Left colon (tissue), 2 donors: ENCODE data around the gene RGS8. TPM values are rescaled to one million over a fixed set of nuclear protein-coding genes. Genes with fewer than 3 reads are reported as not detected.
"Not testable (repeated sequence)": the region's sequence is repeated elsewhere in the genome, so short reads cannot be mapped to it uniquely, and the experiment has no call there.

Experiments used
- ATAC-seq: fragments of 200-7000 bp; cut with Tn5 transposase; one replicate; pipeline ENCODE4 v1.9.1; 2020; ENCODE audit warnings: mild to moderate bottlenecking, moderate library complexity
- DNase-seq, 2 donors: peaks; one replicate each; pipeline ENCODE4 v3.0.0-alpha.2; 2020
- intact Hi-C, 2 donors: fragments of 100-400 bp; cut with DNase I in 1 of 2; cut with micrococcal nuclease in 1 of 2; formaldehyde crosslinking; loops; one replicate each; pipeline versions ENCODE4 v1.11.2 to v1.14.0; 2022; cut with DNase I, micrococcal nuclease
- total RNA-seq, 2 donors: library from RNA; stranded (reverse); fragmentation: NEBNext Ultra II Directional; extraction: Animal tissue kit (Norgen Biotek cat#: 25700); gene quantifications; one replicate each; pipeline ENCODE4 v1.2.1, GENCODE V29; 2021
- donor health status: DM: no; HTN: no; CAD: no.
- donor health status: DM: yes; HTN: yes; CAD: no.

Gene RGS8
- total RNA-seq, 2 donors from 2014 or later = not detected

DNA sequence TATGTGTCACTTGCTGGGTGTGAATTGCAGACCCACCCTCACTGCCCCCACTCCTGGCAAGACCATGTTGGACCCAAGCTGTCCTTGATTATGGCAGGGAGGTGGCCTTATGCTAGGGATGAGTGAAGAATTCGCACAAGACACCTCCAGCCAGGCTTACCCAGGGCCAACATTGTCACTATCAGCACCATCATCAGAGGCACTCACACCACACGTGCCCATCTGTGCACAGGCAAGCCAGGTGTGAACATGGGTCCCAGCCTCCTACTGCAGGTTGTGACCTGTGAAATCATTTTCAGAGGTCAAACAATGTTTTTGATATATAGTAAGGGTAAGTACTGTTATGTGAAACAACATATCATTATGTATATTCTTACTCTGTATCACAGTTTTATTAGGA is 20.3 kb upstream of the RGS8 start:
- no peak for ATAC-seq
- intact Hi-C loops = no loop called here
- no peak for DNase-seq

DNA sequence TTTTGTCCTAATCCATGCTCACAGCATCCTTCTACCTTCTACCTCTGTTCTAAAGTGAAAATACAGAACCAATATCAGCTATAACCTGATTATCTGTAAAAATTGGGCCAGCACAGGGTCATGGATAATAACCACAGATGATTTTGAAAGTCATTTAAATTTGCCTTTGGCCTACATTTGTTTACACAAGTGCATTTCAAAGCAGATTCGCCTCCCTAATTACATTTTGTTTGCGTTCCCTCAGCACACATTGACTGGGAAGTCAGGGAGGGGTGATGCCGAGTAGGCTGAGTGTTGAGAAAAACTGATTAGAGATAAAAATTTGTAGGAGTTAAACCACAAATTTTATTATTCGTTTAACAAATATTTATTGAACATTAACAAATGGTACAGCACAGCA is 19.2 kb upstream of the RGS8 start:
- ATAC-seq (no peak), DNase-seq (no peak)
- intact Hi-C loops = no loop called here

DNA sequence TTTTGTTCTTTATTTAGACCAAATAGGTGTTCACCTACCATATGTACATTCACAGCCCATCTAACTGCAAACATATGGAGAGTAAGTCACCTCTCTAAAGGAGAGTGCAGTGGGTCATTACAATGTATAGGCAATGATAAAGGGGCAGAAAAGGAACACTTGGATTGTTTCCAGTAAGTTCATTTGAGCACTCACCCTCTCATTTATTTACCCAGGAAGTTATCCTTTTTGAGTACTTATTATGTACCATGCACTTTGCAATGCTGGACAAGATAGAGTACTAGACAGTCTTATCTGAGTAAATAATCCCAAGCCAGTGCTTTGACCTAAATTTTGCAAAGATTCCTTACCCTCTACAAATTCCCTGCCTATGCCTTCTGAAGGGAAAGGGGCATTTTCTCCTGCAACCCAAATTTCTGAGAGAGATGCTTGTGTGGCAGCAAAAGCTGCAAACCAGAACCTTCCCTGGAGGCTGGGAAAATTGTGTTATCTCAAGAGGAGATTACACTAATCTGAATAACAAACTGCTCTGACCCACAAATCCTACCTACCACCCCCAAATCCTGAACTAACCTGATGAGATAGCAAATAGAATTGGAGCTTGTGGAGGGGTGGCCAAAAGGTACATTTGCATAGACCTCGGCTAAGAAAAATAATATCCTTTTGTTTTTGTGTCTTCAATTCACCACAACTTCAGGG is 18.6 kb upstream of the RGS8 start:
- intact Hi-C loops = no loop called here
- ATAC-seq (no peak), DNase-seq (no peak)

DNA sequence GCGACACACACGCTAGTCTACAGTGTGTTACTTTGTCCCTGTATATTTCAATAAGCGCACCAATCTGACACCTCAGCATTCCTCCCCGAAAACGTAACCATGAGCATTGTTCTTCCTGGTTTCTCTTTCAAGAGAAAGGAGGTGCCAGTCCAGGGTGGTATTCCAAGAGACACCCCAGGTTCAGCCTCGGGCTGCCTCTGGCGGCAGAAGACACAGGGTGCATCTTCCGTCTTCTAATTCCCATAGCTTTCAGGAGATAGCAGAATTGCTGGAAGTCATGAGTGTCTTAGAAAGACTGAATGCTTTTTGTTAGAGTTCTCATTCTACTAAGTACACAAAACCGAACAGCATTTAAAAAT is 15.9 kb upstream of the RGS8 start:
- intact Hi-C loops = no loop called here
- ATAC-seq = no peak
- no peak for DNase-seq

DNA sequence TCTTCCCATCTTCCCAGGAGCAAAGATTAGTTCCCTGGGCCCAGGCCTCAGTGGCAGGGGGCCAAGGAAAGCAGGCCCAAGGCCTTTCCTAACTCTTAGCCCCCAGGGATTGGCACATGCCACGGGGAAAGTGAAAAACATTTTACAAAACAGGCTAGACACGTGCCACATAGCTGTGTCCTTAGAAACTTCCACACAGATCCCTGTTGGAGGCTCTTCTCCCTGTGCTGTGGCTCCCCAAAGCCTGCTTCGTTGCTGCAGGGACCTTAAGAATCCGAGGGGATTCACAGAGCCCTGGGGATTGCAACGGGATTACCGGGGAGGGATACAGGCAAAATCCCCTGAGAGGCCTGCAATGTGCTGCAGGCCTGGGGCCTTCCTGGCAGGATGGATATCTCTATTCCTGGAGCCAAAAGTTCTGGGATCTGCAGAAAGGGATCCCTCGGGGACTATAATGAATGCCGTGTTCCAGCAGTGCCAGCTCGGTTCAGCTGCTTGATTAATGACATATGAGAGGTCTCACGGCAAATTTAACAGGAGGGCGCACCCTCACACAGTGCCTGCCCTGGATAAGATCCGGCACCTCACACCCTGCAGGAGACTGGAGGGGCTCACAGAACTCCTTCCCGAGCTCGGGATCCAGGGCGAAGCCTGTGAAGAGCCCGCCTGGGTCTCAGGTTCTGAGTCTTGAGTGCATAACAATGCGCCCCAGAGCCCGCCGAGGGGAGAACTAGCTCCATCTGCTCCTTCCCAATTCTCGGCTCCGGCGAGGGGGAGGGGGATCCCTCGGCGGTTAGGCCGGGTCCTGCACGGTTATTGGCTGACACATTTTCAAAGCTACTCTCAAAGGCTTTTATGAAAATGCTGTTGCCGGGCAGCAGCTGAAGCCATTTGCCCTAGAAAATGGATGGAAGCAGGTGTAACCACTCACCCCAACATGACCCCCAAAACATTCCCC is 15.3 kb upstream of the RGS8 start:
- intact Hi-C loops = no loop called here
- no peak for ATAC-seq
- no peak for DNase-seq

DNA sequence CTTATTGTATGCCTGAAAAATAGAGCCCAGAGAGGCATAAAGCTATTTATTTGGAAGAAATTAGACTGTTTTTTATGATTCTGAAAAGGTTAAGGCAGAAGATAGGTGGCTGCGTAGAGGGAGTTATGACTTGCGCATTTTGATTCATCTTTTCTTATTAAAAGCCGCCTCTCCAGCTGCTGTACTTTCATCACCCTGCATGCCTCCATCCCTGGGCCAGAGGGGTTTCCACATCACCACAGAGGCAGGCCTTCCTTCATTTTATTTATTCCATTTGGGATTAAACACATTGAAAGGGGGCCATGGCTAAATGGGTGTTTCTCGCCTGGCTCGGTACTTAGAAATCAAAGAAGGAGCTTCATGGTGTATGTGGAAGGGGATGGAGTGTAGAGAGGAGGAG is 14.6 kb upstream of the RGS8 start:
- DNase-seq = no peak
- no peak for ATAC-seq
- intact Hi-C loops = no loop called here

DNA sequence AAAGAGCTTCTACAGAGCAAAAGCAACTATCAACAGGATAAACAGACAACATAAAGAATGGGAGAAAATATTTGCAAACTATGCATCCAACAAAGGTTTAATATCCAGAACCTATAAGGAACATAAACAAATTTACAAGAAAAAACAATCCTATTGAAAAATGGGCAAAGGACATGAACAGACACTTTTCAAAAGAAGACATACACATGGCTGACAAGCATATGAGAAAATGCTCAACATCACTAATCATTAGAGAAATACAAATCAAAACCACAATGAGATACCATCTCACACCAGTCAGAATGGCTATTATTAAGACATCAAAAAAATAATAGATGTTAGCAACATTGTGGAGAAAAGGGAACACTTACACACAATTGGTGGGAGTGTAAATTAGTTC is 8.8 kb upstream of the RGS8 start:
- ATAC-seq, DNase-seq, intact Hi-C loops: not testable (repeated sequence)

DNA sequence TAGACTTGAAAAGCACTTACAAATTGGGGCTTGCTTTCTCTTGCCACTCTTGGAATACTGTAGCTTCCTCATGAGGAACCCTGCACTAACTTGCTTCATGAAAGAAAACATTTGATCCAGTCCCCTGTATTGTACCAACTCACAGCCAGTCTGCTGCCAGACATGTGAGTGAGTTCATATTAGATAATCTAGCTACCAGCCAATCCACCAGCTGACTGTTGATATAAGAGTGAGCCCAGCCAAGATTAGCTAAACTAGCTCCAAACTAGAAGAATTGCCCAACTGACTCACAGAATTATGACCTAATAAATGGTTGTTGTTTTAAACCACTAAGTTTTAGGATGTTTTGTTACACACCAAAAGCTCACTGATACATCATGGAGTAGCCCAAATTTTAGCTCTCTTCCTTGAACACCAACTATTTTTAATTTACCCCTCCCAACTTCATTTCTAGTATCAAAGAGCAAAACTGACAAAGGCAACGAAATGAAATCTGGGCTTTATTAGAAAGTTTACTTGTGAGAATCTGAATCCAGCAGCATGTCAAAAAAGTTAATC is 6.6 kb upstream of the RGS8 start:
- intact Hi-C loops = no loop called here
- DNase-seq = no peak
- ATAC-seq = no peak

DNA sequence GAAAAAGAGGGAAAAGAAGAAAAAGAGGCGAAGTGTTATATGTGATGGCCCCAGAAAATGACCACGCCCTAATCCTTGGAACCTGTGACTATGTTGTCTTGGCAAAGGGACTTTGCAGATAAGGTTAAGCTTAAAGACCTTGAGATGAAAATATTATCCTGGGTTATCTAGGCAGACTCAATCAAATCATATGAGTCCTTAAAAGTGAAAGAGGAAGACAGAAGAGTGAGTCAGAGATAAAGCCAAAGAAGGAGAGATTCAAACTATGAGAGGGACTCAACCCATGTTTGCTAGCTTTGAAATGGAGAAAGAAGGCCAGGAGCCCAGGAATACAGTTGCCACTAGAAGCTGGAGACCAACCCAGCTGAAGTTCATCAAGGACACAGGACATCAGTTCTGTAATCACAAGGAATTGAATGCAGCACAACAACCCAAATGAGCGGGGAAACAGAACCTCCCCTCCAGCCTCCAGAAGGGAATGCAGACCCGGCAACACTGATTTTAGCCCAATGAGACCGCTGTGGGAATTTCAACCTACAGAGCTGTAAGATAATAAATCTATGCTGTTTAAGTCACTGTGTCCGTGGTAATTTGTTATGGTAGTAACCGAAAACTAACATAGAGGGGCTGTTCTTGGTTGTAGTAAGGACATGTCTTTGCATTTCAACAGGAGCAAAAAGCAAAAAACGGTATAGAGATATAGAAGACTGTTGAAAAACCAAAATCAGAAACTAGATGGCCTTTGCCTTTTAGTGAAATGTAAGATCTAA is 4.2 kb upstream of the RGS8 start:
- intact Hi-C loops = no loop called here
- ATAC-seq (no peak), DNase-seq (no peak)

DNA sequence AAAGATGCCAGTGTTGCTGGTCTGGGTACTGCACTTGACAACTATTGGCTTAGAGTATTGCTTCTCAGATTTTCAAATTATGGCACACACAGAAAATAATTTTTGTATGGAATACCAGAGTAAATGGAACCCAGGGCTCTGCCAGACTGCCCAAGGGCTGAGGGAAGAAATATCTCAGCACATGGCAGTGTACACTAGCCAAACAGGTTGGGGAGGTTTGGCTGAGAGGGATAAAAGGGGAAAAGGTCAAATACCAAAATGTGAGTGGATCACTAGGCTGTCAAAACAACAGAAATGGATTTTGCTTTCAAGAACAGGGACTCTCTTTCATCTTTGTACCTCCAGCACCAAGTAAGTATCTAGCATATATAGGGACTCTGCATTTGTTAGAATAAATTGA is 3.0 kb upstream of the RGS8 start:
- DNase-seq (no peak), ATAC-seq (no peak)
- intact Hi-C loops = no loop called here

DNA sequence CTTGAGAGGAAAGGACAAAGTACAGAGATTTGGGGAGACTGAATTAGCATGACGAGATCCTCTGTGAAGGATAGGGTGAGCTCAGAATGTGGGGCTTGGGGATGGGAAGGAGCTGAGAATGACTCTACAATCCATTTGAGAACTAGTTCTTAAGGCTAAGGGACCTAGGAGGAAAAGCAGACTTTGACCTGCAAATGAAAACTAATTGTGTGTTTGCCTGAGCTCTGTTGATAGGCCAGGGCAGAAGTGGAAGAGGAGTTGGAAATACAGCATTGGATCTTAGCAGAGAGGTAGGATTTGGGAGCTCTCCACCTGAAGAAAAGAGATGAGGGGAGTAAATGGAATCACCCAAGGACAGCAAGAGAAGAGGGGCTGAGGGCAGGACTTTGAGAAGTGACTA is 2.1 kb upstream of the RGS8 start:
- intact Hi-C loops = no loop called here
- ATAC-seq (peak; percentile 36), DNase-seq (no peak)

DNA sequence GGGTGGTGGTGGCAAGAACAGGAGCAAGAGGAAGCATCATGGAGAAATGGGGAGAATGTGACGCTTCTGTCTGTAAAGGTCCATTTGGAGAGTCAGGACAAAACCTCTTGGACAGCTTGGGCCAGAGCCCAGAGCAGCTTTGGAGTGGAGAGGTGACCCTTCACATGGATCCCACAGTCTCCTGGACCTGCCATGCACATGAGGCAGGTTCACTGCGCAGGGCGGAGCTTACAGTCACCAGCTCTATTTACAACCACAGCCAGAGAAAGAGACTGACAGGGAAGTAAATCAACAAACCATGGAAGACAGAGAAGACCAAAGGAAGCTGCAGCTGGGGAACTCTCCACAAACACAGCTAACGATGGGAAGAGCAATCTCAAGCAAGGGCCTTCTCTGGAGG is 828 bp upstream of the RGS8 start:
- ATAC-seq (peak; percentile 37), DNase-seq (no peak)
- intact Hi-C loops = no loop called here

DNA sequence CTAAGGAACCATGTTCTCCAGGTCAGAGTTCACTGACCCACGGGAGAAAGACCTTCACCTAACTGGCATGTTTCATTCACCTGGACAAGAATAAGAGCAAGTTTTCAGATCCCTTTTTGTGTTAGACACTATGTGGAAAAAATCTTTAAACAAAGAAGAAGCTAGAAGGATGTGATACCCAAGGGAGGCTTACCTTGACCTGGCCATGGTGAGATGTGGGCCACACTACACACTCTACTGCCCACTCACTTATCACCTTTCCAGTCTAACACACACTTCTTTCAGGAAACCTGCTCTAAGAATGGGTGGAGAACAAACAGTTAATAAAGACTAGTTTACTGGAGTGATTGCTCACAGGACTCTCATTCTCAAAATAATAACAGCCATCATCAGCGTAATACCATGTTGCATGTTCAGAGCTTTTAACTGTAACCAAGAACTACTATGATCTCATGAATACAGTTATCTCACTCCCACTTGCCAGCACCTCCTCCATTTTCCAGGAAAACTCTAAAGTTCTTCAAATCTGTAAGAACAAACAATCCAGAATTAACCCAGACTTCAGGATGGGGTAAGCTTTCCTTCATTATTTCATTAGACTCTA is 1.4 kb downstream of the RGS8 start:
- no peak for ATAC-seq

DNA sequence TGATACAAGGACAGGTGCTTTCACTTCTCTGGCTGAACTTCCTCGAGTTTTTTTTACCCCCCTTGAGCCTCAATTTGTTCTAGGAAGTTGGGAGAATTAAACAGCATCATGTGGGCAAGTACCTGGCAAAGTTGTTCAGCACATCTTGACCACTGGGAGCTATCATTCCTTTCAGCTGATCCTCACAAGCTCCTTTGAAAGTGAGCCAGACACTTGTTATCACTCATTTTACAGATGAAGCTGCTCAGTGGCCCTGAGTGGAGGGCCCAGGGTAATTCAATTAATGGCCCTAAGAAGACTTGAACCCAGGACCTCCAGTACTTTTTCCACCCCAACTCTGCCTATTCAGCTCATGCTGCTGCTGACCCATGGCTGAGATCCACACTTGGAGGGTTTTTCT is 2.0 kb downstream of the RGS8 start:
- ATAC-seq = no peak
- DNase-seq = no peak
- intact Hi-C loops = no loop called here

More for the DNA sequence above, 1.4 kb downstream of the RGS8 start:
- DNase-seq = no peak
- intact Hi-C loops = no loop called here

DNA sequence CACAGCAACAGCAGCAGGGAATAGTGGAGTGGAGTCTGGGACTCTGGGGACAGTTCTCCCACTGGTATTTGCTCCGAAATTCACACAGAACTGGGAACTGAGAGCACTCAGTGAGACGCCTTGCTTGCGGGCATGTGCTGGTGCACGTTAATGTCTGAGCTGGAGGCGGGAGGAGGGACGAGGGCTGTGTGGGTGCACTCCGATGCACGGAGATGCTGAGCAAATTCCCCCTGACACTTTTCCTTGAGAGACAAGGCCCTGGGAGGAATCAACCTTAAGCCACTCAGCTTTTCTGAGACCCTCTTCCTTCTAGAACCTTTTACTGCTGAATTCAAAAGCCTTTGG is 2.8 kb downstream of the RGS8 start:
- no peak for ATAC-seq
- no peak for DNase-seq
- intact Hi-C loops = no loop called here

DNA sequence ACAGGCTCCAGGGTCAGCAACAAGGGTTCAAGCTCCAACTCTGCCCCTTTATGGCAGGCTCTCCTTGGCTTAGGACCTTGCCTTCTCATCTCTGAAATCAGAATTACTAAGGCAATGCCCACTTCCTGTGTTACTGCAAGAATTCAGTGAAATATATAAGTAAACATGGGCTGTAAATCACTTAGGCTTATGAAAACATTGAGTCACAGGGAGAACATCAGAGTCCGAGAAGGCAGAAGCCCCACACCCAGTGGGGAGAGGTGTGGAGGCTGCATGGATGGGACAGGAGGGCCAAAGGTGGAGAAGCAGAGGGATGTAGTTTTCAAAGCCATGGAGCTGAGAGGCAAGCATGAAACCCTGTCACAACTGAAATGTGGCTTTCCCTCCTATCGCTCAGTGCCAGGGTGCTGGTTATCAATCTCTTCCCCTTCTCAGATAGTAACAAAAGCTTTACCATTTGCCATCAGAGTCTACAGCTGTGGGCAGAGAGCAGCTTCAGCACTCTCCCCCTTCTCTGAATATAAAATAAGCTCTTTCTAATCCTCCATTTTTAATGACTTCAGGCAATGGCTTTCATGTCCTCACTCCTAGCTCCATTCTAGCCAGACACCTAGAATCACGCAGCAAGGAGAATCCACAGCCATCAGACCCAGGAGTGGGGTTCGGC is 3.4 kb downstream of the RGS8 start:
- intact Hi-C loops = no loop called here
- peak; percentile 42 for ATAC-seq
- no peak for DNase-seq

DNA sequence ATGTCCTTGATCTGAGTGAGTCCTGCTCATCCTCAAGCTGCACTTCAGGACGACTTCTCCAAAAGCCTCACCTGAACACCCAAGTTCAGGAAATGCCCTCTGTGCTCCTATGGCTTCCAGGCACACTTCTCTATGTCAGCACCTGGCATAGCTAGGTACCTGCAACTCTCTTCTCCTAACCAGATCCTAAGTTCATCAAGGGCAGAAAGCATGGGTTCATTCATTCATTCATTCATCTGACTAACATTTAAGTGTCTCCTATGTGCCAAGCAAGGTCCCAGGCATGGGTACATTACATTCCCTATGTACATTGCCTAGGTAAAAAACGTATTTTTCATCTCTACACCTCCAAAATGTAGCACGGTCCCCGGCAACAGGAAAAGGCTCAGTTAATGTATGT is 4.0 kb downstream of the RGS8 start:
- DNase-seq (no peak), ATAC-seq (no peak)
- intact Hi-C loops = no loop called here

DNA sequence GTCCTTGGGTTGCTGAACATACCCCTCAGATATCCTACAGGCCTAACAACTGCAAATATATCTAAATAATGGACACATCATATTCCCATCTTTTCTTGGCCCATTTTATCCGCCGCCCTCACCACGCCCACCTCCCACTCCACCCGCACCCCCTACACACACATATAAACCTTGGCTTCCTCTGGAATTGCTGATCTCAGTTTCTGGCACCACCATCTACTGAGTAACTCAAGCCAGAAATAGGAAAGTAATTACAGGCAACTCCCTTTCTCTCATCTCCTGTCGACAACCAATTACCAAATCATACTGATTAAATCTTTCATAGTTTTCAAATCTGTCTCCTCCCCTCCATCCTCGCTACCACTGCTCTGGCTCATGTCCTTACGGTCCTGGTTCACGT is 4.7 kb downstream of the RGS8 start:
- ATAC-seq = no peak
- DNase-seq = no peak
- intact Hi-C loops = no loop called here
